GM04503 (cell line): Measurements from ENCODE around the gene TRIM37.
"Not testable (repeated sequence)": the region's sequence is repeated elsewhere in the genome, so short reads cannot be mapped to it uniquely, and the experiment has no call there.

ENCODE experiments used
- DNase-seq: peaks from one replicate; pipeline ENCODE4 v3.0.0-alpha.2; 2012; ENCODE audit warnings: low read depth

TRIM37 gene

GRCh38 chr17:59108400-59109102 lies 1.9 kb upstream of the TRIM37 start:
- no peak for DNase-seq

GRCh38 chr17:59107306-59107670 lies 608 bp upstream of the TRIM37 start:
- no peak for DNase-seq

GRCh38 chr17:59105852-59106462 lies 723 bp downstream of the TRIM37 start:
- DNase-seq: no peak

- no peak for DNase-seq
Observed at GRCh38 chr17:59101178-59101577, 5.5 kb downstream of the TRIM37 start.

GRCh38 chr17:59097876-59098275 lies 8.8 kb downstream of the TRIM37 start:
- DNase-seq: no peak

- no peak for DNase-seq
Observed at GRCh38 chr17:59094861-59095530, 11.7 kb downstream of the TRIM37 start.

- peak; percentile 92 for DNase-seq
Observed at GRCh38 chr17:59093702-59094231, 12.9 kb downstream of the TRIM37 start.

- no peak for DNase-seq
Observed at GRCh38 chr17:59093145-59093701, 13.5 kb downstream of the TRIM37 start.

- not testable (repeated sequence) for DNase-seq
Observed at GRCh38 chr17:59090593-59090992, 16.1 kb downstream of the TRIM37 start.

GRCh38 chr17:59084154-59084553 lies 22.5 kb downstream of the TRIM37 start:
- no peak for DNase-seq

GRCh38 chr17:59074494-59074893 lies 32.2 kb downstream of the TRIM37 start:
- DNase-seq: peak; percentile 26

- DNase-seq: no peak
Observed at GRCh38 chr17:59073972-59074371, 32.7 kb downstream of the TRIM37 start.

GRCh38 chr17:59069856-59070255 lies 36.8 kb downstream of the TRIM37 start:
- no peak for DNase-seq

GRCh38 chr17:59067756-59068155 lies 38.9 kb downstream of the TRIM37 start:
- no peak for DNase-seq

GRCh38 chr17:59067340-59067739 lies 39.3 kb downstream of the TRIM37 start:
- DNase-seq: no peak

GRCh38 chr17:59062509-59062908 lies 44.2 kb downstream of the TRIM37 start:
- DNase-seq: no peak

GRCh38 chr17:59056857-59057256 lies 49.8 kb downstream of the TRIM37 start:
- DNase-seq: no peak

GRCh38 chr17:59049798-59050197 lies 56.9 kb downstream of the TRIM37 start:
- no peak for DNase-seq

GRCh38 chr17:59047616-59048015 lies 59.1 kb downstream of the TRIM37 start:
- no peak for DNase-seq

- no peak for DNase-seq
Observed at GRCh38 chr17:59046192-59046591, 60.5 kb downstream of the TRIM37 start.

GRCh38 chr17:59038734-59039133 lies 67.9 kb downstream of the TRIM37 start:
- no peak for DNase-seq

- DNase-seq: no peak
Observed at GRCh38 chr17:59037960-59038359, 68.7 kb downstream of the TRIM37 start.

GRCh38 chr17:59030811-59031210 lies 75.9 kb downstream of the TRIM37 start:
- no peak for DNase-seq
